ENCODE measurements around the gene PGLYRP4.

The PGLYRP4 gene

GRCh38 chr1:153384958-153385580, 36.4 kb upstream of the PGLYRP4 start:
- H3K27ac ChIP-seq (ENCODE audit: extremely low read depth, low read depth, low read length): no peak overlapping the region
- H3K4me3 ChIP-seq (ENCODE audit: low read depth, low read length): no peak overlapping the region
- H3K36me3 ChIP-seq (ENCODE audit: control insufficient read depth in 2 of 2, insufficient read depth in 1 of 2, low read length in 2 of 2): no peaks in the 10 kb centered on the region
- CTCF ChIA-PET: interaction anchor here (0.6 kb wide), 1 partner anchor 33 kb away, joined by 3 read pairs; no protein-coding TSS in a partner anchor
- H3K4me1 ChIP-seq (ENCODE audit: control insufficient read depth, insufficient read depth, low read length): no peaks in the 10 kb centered on the region
- peaks cover 3% of the 10 kb centered on the region; the same call in 1 of the 2 replicates for H3K9me3 ChIP-seq (ENCODE audit: control insufficient read depth, insufficient read depth, low read depth, low read length)
- TF ChIP-seq ZNF18 (tag by site-specific recombination; IDR thresholded peaks at IDR 0.05) (no peak), REST (tag by site-specific recombination; IDR thresholded peaks at IDR 0.05) (no peak), ZBTB7A (tag by site-specific recombination; IDR thresholded peaks at IDR 0.05; ENCODE audit: low read depth) (no peak), ZBTB21 (tag by site-specific recombination; IDR thresholded peaks at IDR 0.05) (no peak), ZNF174 (tag by site-specific recombination; IDR thresholded peaks at IDR 0.05) (no peak), ZBTB44 (tag by site-specific recombination; IDR thresholded peaks at IDR 0.05) (no peak), ZNF23 (tag by site-specific recombination; IDR thresholded peaks at IDR 0.05; ENCODE audit: borderline replicate concordance) (no peak), ZNF530 (tag by site-specific recombination; IDR thresholded peaks at IDR 0.05; ENCODE audit: low read depth) (no peak), ZBTB49 (tag by site-specific recombination; IDR thresholded peaks at IDR 0.05; ENCODE audit: low read depth) (no peak), SETDB1 (IDR thresholded peaks at IDR 0.05; ENCODE audit: insufficient read length, low read length) (no peak), ZNF416 (tag by site-specific recombination; IDR thresholded peaks at IDR 0.05) (no peak), ZBTB20 (tag by site-specific recombination; IDR thresholded peaks at IDR 0.05) (no peak)
- POLR2A ChIA-PET: no interaction called here

GRCh38 chr1:153380711-153381110, 32.1 kb upstream of the PGLYRP4 start:
- no peak overlapping the region for H3K4me3 ChIP-seq (ENCODE audit: low read depth, low read length)
- H3K27ac ChIP-seq (ENCODE audit: extremely low read depth, low read depth, low read length): no peak overlapping the region
- no peaks in the 10 kb centered on the region for H3K4me1 ChIP-seq (ENCODE audit: control insufficient read depth, insufficient read depth, low read length)
- ChIA-PET POLR2A (no interaction called here), CTCF (interaction anchor here (1.0 kb wide), 1 partner anchor 20 kb away, joined by 4 read pairs; no protein-coding TSS in a partner anchor)
- no peaks in the 10 kb centered on the region for H3K36me3 ChIP-seq (ENCODE audit: control insufficient read depth in 2 of 2, insufficient read depth in 1 of 2, low read length in 2 of 2)
- H3K9me3 ChIP-seq (ENCODE audit: control insufficient read depth, insufficient read depth, low read depth, low read length): peaks cover 3% of the 10 kb centered on the region; the same call in 1 of the 2 replicates
- TF ChIP-seq TRIM28 (IDR thresholded peaks at IDR 0.05; ENCODE audit: borderline replicate concordance, low read length): no peak
- no peak for TF ChIP-seq ZNF302 (tag by site-specific recombination; IDR thresholded peaks at IDR 0.05; ENCODE audit: low read depth)
- TF ChIP-seq ZNF473 (tag by site-specific recombination; IDR thresholded peaks at IDR 0.05): no peak
- TF ChIP-seq ZNF214 (tag by site-specific recombination; IDR thresholded peaks at IDR 0.05; ENCODE audit: borderline replicate concordance): no peak
- no peak for TF ChIP-seq ZNF707 (tag by site-specific recombination; IDR thresholded peaks at IDR 0.05)
- no peak for TF ChIP-seq ZNF561 (tag by site-specific recombination; IDR thresholded peaks at IDR 0.05; ENCODE audit: borderline replicate concordance)
- TF ChIP-seq ZNF266 (tag by site-specific recombination; IDR thresholded peaks at IDR 0.05; ENCODE audit: low read depth): no peak
- no peak for TF ChIP-seq ZNF843 (tag by site-specific recombination; IDR thresholded peaks at IDR 0.05)
- no peak for TF ChIP-seq ZNF639 (tag by site-specific recombination; IDR thresholded peaks at IDR 0.05)

Data from HEK293 (cell line).